Adrenal gland (tissue), 5 donors: ENCODE measurements around the gene DUSP8.

Experiments used
- POLR2A ChIP-seq, 2 donors: fragments of 450-650 bp; IDR thresholded peaks; one replicate each; pipeline ENCODE4 v1.6.1; 2017; ENCODE audit warnings: antibody characterized with exemption in 2 of 2, mild to moderate bottlenecking in 2 of 2, moderate library complexity in 1 of 2
- TF ChIP-seq, protein P1 (sequence below), 6 experiments: fragments of 450-650 bp in 4 of 6; fragments of 200-600 bp in 2 of 6; sonication (generic) in 1 of 6; IDR thresholded peaks; 1 replicate in 5 of 6; 2 replicates in 1 of 6; pipeline versions ENCODE4 v1.5.1 to v1.8.0; 2016 to 2021; ENCODE audit warnings: antibody characterized with exemption in 6 of 6, mild to moderate bottlenecking in 2 of 6, moderate library complexity in 1 of 6
- donor health status: DM: no; HTN: no; CAD: no.

DNA sequence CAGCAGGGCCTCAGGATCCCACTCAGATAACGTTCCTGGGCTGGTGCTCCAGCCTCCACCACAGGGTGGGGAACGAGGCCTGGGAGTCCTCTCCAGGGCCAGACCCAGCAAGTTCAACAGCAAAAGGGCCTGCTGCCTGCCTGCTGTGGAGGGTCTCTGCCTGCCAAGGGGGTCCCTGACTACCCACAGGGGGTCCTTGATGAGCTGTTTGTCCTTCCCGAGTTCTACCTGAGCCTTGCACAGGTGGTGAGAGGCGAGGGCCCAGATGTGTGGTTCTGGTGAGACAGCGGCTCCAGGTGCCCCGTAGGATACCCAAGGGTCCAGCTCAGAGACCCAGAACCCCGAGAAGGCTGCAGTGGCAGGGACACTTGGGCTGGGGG lies 4.4 kb downstream of the DUSP8 start:
- TF ChIP-seq, protein P1, sequence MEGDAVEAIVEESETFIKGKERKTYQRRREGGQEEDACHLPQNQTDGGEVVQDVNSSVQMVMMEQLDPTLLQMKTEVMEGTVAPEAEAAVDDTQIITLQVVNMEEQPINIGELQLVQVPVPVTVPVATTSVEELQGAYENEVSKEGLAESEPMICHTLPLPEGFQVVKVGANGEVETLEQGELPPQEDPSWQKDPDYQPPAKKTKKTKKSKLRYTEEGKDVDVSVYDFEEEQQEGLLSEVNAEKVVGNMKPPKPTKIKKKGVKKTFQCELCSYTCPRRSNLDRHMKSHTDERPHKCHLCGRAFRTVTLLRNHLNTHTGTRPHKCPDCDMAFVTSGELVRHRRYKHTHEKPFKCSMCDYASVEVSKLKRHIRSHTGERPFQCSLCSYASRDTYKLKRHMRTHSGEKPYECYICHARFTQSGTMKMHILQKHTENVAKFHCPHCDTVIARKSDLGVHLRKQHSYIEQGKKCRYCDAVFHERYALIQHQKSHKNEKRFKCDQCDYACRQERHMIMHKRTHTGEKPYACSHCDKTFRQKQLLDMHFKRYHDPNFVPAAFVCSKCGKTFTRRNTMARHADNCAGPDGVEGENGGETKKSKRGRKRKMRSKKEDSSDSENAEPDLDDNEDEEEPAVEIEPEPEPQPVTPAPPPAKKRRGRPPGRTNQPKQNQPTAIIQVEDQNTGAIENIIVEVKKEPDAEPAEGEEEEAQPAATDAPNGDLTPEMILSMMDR (IDR thresholded peaks at IDR 0.05): no peak
- TF ChIP-seq POLR2A (IDR thresholded peaks at IDR 0.05): no peak
